GM21786 (cell line): ENCODE measurements around the gene LDB2.
"Not testable (repeated sequence)": the region's sequence is repeated elsewhere in the genome, so short reads cannot be mapped to it uniquely, and the experiment has no call there.

Experiments used
- ATAC-seq: cut with Tn5 transposase; IDR thresholded peaks from one replicate; pipeline ENCODE4 v1.9.1; 2021; ENCODE audit not compliant: unreplicated experiment

The LDB2 gene

GRCh38 chr4:16577177-16577576 lies 321.3 kb downstream of the LDB2 start:
- ATAC-seq = no peak

GRCh38 chr4:16574981-16575380 lies 323.5 kb downstream of the LDB2 start:
- ATAC-seq = no peak

- no peak for ATAC-seq
These were observed 324.7 kb downstream of the LDB2 start for GRCh38 chr4:16573739-16574138.

- ATAC-seq = no peak
These were observed 325.2 kb downstream of the LDB2 start for GRCh38 chr4:16573206-16573605.

- no peak for ATAC-seq
These were observed 325.8 kb downstream of the LDB2 start for GRCh38 chr4:16572631-16573030.

GRCh38 chr4:16572161-16572560 lies 326.3 kb downstream of the LDB2 start:
- no peak for ATAC-seq

GRCh38 chr4:16569790-16570189 lies 328.7 kb downstream of the LDB2 start:
- ATAC-seq = no peak

- not testable (repeated sequence) for ATAC-seq
These were observed 341.1 kb downstream of the LDB2 start for GRCh38 chr4:16557316-16557715.

- ATAC-seq = no peak
These were observed 343.3 kb downstream of the LDB2 start for GRCh38 chr4:16555156-16555555.

GRCh38 chr4:16550531-16550930 lies 347.9 kb downstream of the LDB2 start:
- no peak for ATAC-seq

GRCh38 chr4:16545656-16546055 lies 352.8 kb downstream of the LDB2 start:
- no peak for ATAC-seq

GRCh38 chr4:16544869-16545268 lies 353.6 kb downstream of the LDB2 start:
- no peak for ATAC-seq

GRCh38 chr4:16544251-16544721 lies 354.2 kb downstream of the LDB2 start:
- ATAC-seq = no peak

GRCh38 chr4:16537926-16538325 lies 360.5 kb downstream of the LDB2 start:
- no peak for ATAC-seq

- no peak for ATAC-seq
These were observed 366.0 kb downstream of the LDB2 start for GRCh38 chr4:16532240-16532970.

GRCh38 chr4:16530688-16531635 lies 367.5 kb downstream of the LDB2 start:
- ATAC-seq = no peak

GRCh38 chr4:16524911-16525554 lies 373.4 kb downstream of the LDB2 start:
- no peak for ATAC-seq

- no peak for ATAC-seq
These were observed 374.0 kb downstream of the LDB2 start for GRCh38 chr4:16524406-16524805.

GRCh38 chr4:16523526-16523925 lies 374.9 kb downstream of the LDB2 start:
- ATAC-seq = not testable (repeated sequence)

- no peak for ATAC-seq
These were observed 377.1 kb downstream of the LDB2 start for GRCh38 chr4:16521156-16521915.
